ENCODE measurements around the gene P2RX6.
A peak's percentile ranks its signal among the peaks of the same experiment; 100 is the strongest.

The P2RX6 gene

DNA sequence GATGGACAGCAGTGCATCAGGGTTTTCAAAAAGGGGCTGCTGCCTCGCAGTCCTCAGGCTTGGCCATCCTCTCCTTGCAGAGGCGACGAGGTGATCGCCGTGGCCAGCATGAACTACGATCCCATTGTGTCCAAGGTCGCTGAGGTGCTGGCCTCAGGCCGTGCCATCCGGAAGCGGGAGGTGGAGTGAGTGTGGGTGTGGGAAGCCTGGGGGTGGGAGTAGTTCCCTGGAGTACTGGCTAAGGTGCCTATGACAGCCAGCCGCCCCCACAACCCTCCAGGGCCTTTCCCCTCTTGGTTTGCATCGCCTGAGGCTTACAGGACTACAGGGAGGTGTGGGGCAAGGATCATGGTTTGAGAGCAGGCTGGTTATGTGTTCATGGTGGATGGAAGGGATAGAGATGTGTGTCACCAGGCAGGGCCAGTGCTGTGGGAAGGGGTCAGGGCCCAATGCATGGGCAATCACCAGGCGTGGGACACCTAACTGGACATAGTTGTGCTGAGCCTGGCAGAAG, 35.0 kb upstream of the P2RX6 start:
- no peak for DNase-seq (ENCODE audit: low read depth in 2 of 2)

DNA sequence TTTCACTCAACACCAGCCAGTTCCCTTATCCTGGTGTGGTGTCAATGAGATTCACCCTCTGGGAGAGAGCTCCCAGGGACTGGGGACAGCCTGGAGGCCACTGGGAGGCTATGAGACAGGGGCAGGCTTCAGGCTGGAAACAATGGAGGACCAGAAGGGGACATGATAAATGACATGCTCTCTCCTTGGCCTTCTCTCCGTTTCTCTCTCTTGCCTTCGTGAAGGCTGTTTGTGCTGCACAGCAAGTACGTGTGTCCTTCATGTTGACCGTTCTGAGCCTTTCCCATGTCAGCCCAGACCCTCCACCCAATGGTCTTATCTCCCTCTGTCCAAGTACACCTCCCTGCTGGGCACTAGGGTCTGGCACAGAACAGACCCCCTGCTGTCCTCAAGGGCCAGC, 34.4 kb upstream of the P2RX6 start:
- DNase-seq (ENCODE audit: low read depth in 2 of 2) = no peak

DNA sequence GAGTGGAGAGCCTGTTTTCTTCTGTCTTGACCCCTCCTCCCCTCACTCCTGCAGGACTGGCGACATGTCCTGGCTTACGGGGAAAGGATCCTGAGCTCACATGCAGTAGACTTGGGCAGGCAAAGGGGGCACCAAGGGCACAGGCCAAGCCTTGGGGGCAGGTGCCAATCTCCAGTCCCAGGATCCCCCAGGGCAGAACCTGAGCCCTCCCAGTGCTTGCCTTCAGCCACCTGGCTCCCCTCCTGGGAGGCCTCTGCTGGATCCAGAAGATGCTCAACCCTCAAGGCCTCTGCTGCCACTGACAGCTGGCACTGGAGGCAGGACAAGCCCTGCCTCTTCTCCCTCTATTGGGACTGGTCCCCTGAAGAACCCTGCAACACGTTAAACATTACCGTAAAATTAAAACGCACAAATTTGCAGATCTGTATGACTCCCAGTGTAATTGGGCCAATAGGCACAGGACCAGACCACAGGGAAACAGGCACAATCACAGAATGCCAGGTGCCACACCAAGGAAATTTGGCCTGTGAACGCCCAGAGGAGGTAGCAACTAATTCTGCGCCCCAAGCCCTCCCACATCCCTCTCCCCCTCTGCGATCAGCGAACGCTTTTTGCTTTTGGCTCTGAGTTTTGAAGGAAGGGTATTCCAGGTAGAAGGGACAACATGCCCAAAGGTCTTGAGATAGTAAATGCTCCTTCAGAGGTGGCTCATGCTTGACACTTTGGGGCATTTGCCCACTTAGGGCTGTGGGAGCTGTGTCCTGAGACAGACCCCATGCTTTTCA, 33.8 kb upstream of the P2RX6 start:
- no peak for DNase-seq (ENCODE audit: low read depth in 2 of 2)

DNA sequence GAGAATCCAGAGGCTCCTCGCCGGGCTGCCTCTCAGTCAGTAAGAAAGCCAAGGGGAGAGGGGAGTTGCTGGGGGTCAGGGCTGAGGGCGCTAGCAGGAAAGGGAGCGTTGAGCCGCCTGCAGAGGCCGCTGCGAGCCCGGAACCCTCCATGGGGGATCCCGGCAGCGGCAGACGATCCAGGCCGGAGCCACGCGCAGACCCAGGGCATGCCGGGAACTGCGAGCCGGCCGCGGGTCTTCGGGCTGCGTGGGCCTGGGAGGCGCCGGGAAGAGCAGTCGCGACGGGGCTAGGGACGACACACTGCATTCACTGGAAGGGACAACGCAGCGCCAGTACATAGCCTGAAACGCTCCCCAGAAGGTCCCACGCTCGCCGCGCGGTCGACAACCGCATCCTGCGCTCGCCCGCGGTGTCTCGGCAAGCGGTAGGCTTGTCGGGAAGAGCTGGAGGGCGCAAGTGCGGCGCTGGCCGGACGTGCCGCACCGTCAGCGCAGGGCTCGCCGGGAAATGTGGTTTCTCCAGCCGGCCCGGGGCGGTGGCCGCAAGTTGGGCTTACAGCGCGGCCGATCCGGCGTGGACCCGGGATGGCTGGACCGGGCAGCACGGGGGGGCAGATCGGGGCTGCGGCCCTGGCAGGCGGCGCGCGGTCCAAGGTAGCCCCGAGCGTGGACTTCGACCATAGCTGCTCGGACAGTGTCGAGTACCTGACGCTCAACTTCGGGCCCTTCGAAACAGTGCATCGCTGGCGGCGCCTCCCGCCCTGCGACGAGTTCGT, 33.0 kb upstream of the P2RX6 start, which contains the start of gene LZTR1:
Gene LZTR1, plus strand, starts transcription at position 511 of the 776 bp plus-strand sequence. Its CDS starts 75 bp downstream, at position 586.
- peak; percentile 39 to 52 for DNase-seq (ENCODE audit: low read depth in 2 of 2)

DNA sequence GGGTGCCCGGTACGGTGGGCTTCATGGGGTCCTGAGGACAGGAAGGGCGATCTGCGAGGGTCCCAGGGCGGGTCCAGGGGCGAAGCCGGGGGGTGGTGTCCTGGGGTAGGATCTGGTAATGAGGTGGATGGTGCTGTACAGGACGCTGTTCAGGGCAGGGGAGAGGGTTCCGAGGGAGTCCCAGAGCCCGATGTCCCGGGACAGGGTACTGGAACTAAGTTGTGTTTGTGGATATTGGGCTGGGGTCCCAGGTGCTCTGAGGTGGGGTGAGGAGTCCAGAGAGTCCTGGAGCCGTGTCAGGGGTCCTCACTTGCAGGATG, 32.4 kb upstream of the P2RX6 start:
- no peak for DNase-seq (ENCODE audit: low read depth in 2 of 2)

DNA sequence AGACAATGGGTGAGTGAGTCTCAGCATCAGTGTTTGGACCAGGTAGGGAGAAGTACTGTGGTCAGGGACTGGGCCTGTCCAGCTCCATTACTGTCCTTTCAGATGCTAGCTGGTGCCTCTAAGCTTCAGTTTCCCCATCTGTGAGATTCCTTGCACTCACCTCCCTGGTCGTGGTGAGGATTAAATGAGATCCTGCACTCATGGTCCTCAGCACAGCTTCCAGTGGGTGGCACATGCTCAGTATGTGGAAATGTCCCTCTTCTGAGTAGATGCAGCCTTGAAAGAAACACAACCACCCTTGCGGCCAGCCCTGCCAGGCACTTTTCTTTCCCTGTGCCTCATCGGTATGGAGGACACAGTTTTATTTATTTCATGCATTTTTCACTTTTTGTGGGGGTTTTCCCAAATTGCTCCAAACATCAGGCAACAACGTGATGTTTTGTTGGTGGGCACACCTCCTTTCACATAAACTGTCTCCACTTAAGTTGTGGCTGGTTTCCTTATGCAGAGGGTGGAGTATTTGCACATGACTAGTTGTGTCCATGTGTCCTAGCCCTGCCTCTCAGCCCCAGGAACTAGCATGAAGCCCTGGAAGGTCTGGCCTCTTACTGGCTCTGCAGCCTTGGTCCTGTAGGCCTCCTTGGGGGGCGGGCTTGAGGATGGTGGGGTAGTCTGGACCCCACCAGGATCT, 31.7 kb upstream of the P2RX6 start:
- no peak for DNase-seq (ENCODE audit: low read depth in 2 of 2)

DNA sequence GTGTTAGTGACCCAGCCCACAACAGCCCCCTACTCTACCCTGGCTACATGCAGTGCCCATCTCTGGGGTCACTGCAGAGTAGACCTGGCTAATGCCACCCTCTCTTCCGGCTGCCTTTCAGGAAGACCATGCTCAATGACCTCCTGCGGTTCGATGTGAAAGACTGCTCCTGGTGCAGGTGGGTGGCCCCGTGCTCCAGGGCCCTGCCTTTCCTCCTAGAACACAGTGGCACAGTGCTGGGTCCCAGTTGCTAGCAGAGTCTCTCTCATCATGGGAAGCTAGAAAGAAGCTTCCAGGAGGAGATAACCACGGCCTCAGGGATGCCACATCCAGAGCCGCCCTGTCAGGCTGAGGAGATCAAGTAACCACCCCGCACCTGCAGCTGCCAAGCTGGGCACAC, 29.2 kb upstream of the P2RX6 start:
- DNase-seq (ENCODE audit: low read depth in 2 of 2) = no peak

DNA sequence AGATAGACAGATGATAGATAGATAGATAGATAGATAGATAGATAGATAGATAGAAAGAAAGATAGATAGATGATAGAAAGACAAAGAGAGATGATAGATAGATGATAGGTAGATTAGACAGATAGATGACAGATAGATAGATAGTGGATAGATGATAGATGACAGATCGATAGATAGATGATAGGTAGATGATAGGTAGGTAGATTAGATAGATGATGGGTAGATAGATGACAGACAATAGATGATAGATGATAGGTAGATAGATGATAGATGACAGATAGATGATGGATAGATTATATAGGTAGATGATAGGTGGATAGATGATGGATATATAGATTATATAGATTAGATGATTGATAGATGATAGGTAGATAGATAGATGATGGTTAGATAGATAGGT, 28.6 kb upstream of the P2RX6 start:
- no peak for DNase-seq (ENCODE audit: low read depth in 2 of 2)

DNA sequence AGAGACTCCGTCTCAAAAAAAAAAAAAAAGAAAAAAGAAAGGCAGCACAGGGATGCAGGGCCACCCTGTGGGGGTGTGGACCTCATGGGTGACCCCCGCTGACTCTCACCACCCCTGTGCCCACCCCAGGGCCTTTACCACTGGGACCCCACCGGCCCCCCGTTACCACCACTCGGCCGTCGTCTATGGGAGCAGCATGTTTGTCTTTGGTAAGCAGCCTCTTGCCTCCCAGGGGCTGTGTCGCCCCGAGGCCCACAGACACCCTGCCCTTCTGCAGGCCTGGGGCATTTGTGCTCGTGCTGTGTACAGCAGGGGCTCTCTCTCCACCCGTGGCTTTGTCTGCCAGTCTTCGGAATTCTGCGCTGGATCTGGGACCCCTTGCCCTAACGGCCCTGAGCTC, 27.6 kb upstream of the P2RX6 start:
- no peak for DNase-seq (ENCODE audit: low read depth in 2 of 2)

DNA sequence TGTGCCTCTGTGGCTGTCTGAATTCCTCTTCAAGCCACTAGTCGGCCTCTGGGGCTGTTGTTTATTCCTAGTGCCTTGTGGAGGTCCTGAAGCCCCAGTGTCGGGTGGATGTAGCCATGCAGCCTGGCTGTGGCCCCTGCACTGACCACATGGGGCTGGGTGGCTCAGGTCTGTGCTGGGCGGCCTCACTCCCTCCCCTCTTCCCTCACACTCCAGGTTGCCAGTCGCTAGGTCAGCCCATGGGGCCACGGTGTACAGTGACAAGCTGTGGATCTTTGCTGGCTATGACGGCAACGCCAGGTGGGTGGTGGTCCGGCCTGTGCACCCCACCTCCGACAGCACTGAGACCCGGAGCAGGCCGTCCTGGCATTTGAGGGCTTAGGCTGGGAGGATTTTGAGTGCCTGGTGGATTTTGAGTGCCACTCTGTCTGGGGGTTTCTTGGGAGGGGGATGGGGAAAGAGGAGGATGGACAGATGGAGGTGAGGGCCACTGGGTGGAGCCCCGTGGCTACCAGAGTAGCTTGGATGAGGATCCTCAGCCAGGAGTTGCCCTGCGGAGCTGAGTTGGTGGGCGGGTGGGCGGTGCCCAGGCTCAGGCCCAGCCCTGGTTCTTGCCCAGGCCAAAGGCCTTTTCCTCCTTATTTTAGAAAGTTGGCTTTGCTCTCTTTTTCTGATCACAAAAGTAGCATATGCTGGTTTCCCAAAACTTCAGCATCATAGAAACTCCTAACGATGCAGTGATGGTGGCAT, 26.2 kb upstream of the P2RX6 start:
- DNase-seq (ENCODE audit: low read depth in 2 of 2) = no peak

DNA sequence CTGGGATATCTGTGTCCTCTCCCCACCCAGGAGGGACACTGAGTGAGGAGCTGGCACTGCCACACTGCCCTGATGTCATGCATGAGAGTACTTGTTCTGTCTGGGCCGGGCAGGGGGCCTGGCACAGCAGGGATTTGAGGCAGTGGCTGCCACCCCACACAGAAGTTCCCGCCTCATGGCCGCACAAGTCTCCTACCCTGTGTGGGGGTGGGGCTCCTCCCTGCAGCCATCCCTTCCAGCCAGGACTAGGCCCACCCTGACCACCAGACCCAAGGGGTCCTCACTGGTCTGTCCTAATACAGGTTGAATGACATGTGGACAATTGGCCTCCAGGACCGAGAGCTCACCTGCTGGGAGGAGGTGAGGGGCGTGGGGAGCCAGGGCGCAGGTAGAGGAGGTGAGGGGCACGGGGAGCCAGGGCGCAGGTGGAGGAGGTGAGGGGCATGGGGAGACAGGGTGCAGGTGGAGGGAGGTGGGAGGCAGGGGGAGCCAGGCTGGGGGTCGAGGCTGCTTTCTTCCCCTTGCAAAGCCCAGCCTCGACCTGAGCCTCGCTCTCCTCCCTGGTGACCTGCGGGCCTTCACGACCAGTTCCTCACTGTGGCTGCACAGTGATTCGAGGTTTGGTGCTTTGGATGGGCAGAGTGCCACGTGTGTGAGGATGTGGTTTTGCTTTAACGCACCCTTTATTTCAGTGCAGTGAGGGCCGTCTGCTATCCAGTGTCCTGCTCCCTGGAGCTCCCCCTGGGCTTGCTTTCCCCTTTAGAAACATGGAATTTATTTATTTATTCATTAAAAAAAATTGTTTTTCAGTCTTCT, 25.4 kb upstream of the P2RX6 start:
- DNase-seq (ENCODE audit: low read depth in 2 of 2) = no peak

DNA sequence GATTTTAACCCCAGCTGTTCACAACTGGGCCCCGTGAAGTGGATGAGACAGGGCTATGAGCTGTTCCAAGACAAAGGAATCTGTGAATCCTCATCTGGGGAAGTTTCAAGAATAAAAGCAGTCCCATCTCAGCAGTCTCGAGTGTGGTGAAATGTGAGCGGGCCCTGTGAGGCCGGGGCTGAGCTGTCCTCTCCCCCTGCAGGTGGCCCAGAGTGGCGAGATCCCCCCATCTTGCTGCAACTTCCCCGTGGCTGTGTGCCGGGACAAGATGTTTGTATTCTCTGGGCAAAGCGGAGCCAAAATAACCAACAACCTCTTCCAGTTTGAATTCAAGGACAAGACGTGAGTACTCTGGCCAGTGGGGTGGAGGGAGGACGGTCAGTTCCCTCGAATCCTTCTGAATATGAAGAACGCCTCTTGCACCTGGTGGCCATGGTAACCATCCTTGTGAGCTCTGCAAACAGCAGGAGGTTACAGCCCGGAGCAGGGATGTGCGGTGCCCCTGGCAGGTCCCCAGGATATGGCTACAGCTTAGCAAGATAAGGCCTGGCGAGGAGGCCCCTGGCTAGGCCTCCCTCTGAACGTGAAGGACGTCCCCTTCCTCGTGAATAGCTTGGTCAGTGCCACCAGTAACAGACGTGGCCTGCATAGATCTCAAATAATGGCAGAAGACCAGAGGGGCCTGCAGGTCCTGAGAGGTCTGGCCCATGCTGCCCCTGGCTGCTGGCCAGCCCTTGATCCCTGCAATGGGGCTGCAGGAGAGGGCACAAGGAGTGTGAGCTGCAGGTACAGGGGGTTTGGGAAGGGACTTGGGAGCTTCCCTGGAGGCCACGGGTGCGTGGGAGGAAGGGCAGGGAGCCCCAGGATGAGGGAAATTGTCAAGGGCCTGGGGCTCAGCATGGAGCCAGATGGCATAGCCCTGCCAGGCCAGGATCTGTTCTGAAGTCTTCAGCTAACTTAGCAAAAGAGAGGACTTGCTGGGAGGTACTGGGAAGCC, 24.5 kb upstream of the P2RX6 start:
- no peak for DNase-seq (ENCODE audit: low read depth in 2 of 2)

DNA sequence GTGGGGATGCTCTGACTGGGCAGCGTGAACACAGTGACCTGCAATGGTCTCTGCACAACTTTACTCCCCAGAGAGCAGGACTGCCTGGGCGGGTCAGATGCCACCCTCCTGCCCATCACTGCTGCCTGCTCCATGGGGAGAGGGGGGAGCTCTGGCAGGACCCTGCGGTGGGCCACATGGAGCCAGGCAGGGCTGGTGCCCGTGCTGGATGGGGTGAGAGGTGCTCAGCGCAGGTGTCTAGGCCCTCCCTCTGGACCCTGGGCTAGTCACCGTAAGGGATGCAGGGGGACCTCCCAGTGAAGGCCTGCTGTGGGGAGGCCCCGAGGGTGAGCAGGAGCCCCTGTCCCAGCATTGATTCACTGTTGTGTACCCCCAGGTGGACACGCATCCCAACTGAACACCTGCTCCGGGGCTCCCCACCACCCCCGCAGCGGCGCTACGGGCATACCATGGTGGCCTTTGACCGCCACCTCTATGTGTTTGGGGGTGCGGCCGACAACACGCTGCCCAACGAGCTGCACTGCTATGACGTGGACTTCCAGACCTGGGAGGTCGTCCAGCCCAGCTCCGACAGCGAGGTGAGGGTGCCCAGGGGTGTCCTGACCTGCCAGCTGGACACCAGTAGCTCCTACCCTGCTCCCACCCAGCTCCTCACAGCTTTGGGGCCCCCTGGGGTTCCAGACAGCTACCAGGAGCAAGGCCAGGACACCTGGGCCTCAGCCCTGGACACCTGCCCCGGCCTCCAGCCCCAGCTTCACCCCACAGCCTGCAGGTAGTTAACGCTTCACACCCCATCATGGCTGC, 23.5 kb upstream of the P2RX6 start:
- no peak for DNase-seq (ENCODE audit: low read depth in 2 of 2)

DNA sequence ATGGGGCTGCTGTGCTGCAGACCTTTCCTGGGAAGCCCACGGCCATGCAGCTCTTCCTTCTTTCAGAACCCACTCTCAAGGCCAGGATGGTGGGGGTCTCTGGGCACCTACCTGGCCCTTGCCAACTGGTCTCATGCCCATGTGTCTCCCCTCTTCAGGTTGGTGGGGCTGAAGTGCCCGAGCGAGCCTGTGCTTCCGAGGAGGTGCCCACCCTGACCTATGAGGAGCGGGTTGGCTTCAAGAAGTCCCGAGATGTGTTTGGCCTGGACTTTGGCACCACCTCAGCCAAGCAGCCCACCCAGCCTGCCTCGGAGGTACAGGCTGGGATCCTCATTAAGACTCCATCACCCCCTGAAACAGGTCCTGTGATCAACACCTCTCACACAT, 22.9 kb upstream of the P2RX6 start:
- no peak for DNase-seq (ENCODE audit: low read depth in 2 of 2)

DNA sequence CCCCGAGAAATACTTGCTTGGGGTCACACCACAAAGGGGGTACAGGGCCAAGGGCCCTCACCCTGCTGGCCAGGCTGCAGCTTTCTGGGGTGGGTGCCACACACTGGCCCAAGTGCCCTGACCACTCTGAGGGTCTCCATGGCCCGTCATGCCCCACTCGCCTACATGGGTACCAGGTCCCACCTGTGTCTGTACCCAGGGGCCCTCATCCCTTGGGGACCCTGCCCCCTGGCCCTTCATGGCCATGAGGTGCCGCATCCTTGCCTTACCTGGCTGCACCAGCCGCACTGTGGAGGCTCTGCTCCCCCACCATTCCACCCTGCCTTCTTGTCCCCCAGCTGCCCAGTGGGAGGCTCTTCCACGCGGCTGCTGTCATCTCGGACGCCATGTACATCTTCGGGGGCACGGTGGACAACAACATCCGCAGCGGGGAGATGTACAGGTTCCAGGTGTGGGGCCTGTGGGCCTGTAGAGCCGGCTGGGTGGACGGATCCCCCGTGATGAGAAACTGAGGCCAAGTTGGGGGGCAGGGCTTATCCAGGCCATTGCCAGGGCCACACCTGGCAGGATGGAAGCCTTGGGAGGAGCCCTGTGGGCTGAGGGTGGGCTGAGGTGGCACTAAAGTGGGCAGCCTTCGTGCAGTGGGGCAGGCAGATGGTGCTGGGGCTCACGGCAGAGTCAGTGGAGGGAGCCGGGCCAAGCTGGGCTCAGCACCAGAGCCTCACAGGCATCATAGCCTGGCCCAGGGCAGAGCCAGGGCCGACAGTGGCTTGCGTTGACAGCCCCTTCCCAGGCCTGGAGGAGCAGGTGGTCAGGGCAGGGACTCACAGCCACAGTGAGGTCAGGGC, 22.3 kb upstream of the P2RX6 start:
- no peak for DNase-seq (ENCODE audit: low read depth in 2 of 2)

DNA sequence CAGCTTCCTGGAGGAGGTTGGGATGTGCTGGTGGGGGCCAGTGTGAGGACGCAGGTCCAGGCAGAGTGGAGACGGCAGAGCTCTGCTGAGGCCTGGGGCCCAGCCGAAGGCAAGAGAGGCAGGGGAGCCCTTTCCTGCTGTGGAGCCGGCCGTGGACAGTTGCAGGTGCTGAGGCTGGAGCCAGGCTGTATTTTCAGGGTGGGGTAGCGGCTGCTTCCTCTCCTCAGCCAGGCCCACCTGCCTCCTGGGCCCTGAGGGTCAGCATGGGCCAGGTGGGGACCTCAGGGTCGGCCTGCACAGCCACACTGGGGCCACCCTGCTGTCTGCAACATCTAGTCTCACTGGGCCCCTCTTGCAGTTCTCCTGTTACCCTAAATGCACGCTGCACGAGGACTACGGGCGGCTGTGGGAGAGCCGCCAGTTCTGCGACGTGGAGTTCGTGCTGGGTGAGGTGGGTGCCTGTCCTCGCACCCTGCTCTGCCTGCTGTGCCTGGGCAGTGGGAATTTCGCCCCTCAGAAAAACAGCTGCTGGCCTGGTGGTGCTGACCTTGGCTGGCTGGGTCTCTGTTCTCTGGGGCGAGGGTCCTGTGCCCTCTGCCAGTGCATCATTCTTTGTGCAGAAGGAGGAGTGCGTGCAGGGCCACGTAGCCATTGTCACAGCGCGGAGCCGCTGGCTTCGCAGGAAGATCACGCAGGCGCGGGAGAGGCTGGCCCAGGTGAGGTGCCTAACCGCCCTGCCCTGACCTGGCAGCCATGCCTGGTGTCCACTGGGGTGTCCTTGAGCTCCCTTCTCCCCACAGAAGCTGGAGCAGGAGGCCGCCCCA, 21.4 kb upstream of the P2RX6 start:
- DNase-seq (ENCODE audit: low read depth in 2 of 2) = no peak

Data from stimulated activated CD8-positive, alpha-beta memory T cell treated with anti-CD3 and anti-CD28 coated beads, Interleukin-2, amount 100 ng/mL, for 1 hour (primary cell).